Measurements from ENCODE around the gene PNLIPRP2.

DNA sequence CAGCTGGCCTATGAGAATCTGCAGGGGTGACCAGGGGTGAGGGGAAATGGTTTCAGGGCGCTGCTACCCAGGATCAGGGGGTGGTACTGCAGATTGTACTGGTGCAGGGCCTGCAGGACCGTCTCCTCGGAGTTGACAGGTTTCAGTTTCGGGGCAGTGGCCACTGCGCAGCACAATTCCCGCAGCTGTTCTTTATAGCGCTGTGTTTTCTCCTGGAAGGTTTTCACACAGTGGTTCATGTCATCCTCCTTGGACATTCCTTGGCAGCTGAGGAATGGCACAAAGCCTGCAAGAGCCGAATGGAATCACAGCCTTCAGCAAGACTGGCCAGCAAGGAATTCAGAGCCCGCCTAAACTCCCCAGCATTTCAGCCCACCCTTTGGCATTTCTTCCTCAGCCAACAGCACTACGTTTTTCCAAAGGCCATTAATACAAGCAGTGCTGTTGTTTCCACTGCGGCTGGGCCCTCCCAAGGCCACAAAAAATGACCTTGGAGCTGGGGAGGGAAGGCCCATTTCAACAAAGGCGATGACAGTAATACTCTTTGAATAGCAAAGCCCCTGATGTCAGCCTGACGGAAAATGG lies 44.9 kb downstream of the PNLIPRP2 start:
- TF ChIP-seq, protein P1, sequence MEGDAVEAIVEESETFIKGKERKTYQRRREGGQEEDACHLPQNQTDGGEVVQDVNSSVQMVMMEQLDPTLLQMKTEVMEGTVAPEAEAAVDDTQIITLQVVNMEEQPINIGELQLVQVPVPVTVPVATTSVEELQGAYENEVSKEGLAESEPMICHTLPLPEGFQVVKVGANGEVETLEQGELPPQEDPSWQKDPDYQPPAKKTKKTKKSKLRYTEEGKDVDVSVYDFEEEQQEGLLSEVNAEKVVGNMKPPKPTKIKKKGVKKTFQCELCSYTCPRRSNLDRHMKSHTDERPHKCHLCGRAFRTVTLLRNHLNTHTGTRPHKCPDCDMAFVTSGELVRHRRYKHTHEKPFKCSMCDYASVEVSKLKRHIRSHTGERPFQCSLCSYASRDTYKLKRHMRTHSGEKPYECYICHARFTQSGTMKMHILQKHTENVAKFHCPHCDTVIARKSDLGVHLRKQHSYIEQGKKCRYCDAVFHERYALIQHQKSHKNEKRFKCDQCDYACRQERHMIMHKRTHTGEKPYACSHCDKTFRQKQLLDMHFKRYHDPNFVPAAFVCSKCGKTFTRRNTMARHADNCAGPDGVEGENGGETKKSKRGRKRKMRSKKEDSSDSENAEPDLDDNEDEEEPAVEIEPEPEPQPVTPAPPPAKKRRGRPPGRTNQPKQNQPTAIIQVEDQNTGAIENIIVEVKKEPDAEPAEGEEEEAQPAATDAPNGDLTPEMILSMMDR (IDR thresholded peaks at IDR 0.05): no peak
- no peak for TF ChIP-seq POLR2A (IDR thresholded peaks at IDR 0.05)

Measured in esophagus squamous epithelium (tissue), 4 donors.